ENCODE data around the gene SRPX2. TPM values are rescaled to one million over a fixed set of nuclear protein-coding genes. Genes with fewer than 3 reads are reported as not detected.
A peak's percentile ranks its signal among the peaks of the same experiment; 100 is the strongest.

SRPX2 gene
- total and polyA plus RNA-seq, 2 of the 13 experiments (the other 11 are each of a cell fraction or from before 2014, with no cell fraction given) = 1.5 to 6.7 TPM

GRCh38 chrX:100648458-100649417 is 4.7 kb downstream of the SRPX2 start:
- Histone ChIP-seq H4K20me1 (ENCODE audit: insufficient read depth, low read length) (no peaks in the 10 kb centered on the region), H2AFZ (ENCODE audit: low read length) (peak overlapping the region; percentile 72), H3K27ac (ENCODE audit: extremely low read length, insufficient read depth, low read length) (peak overlapping the region; percentile 97), H3K9me3 (ENCODE audit: low read length) (no peaks in the 10 kb centered on the region), H3K4me2 (ENCODE audit: low read depth, low read length) (peak overlapping the region; percentile 88), H3K9ac (ENCODE audit: insufficient read depth, low read depth, low read length) (peak overlapping the region; percentile 80), H3K36me3 (replicated peaks in 1 of 2; ENCODE audit: control insufficient read depth in 1 of 2, insufficient read depth in 2 of 2, low read length in 2 of 2) (no peaks in the 10 kb centered on the region), H3K4me1 (ENCODE audit: insufficient read depth, low read length) (peaks cover 82% of the 10 kb centered on the region), H3K27me3 (ENCODE audit: control insufficient read depth in 1 of 2, insufficient read depth in 2 of 2, low read length in 2 of 2) (no peaks in the 10 kb centered on the region), H3K79me2 (ENCODE audit: insufficient read depth, low read length) (no peaks in the 10 kb centered on the region), H3K4me3 (replicated peaks in 1 of 3; ENCODE audit: insufficient read depth in 1 of 3, low read depth in 2 of 3, low read length in 3 of 3) (peak overlapping the region; percentile 41 to 57 (median 52); a peak in 4 of 6 replicates)
- WGBS (ENCODE audit: low lambda C conversion rate) = 0% methylated on average over 8 of the region's 8 CpGs
- DNase-seq (ENCODE audit: low spot score) (peak; percentile 60), FAIRE-seq (peak; percentile 90), ATAC-seq (peak; percentile 43)
- intact Hi-C loops (cut with micrococcal nuclease; ENCODE audit: unreplicated experiment) = loop anchor here (1.0 kb wide), 1 partner anchor 12 kb away; the partner anchor contains the start of gene TSPAN6
- TSS peak; percentile 94 for BruUV-seq (replicated peaks)
- POLR2A ChIA-PET = interaction anchor here (0.9 to 5.1 kb wide), 4 partner anchors 10 to 34 kb away, joined by 3 to 67 read pairs (median 6); partner anchors contain the start of gene TSPAN6
- in situ Hi-C loops (cut with HindIII; ENCODE audit: extremely low pct_ligation_motif_present, low pct_unique_long_range_greater_than_20kb) = no loop called here
- CTCF ChIA-PET (ENCODE audit: low intra/inter-chr PET ratio, low total read pairs) = no interaction called here
- TF ChIP-seq ZNF709 (CRISPR knock-in tag; IDR thresholded peaks at IDR 0.05) (no peak), YEATS4 (CRISPR knock-in tag; IDR thresholded peaks at IDR 0.05; ENCODE audit: borderline replicate concordance) (0 out of 2 replicates have a peak, but pooled peaks have one; percentile 0), HNF4A (CRISPR knock-in tag; IDR thresholded peaks at IDR 0.05) (peak; percentile 85), RAD21 (CRISPR knock-in tag; IDR thresholded peaks at IDR 0.05) (no peak), ZC3H13 (CRISPR knock-in tag; IDR thresholded peaks at IDR 0.05) (no peak), RBFOX2 (IDR thresholded peaks at IDR 0.05; ENCODE audit: low read depth, low read length) (peak; percentile 52), ZNF503 (CRISPR knock-in tag; IDR thresholded peaks at IDR 0.05) (no peak), ARID5B (CRISPR knock-in tag; IDR thresholded peaks at IDR 0.05) (peak; percentile 43), CREB3 (CRISPR knock-in tag; IDR thresholded peaks at IDR 0.05) (no peak), PAXIP1 (CRISPR knock-in tag; conservative IDR thresholded peaks at IDR 0.05) (peak; percentile 53), ZFP82 (CRISPR knock-in tag; IDR thresholded peaks at IDR 0.05; ENCODE audit: borderline replicate concordance) (no peak)
